A673 (cell line): ENCODE measurements around the gene DCC. TPM values are rescaled to one million over a fixed set of nuclear protein-coding genes. Genes with fewer than 3 reads are reported as not detected.
A peak's percentile ranks its signal among the peaks of the same experiment; 100 is the strongest.

Experiments
- BruUV-seq: library from RNA; stranded (reverse); fragments of 400-500 nt; replicated peaks from 2 replicates; lab custom pipeline; 2021; lab: Mats Ljungman, UMichigan
- CTCF ChIA-PET: fragments of 300-600 bp; sonication (Branson Sonifier 250); formaldehyde crosslinking; loops from one replicate; lab custom pipeline; 2022; ENCODE audit warnings: antibody characterized with exemption; lab: Charles Lee
- POLR2A ChIA-PET: fragments of 300-600 bp; sonication (Branson Sonifier 250); formaldehyde crosslinking; loops from one replicate; lab custom pipeline; 2022; ENCODE audit warnings: antibody characterized with exemption; ENCODE audit not compliant: low non-redundant PET; lab: Charles Lee
- DNase-seq: peaks from one replicate; pipeline ENCODE4 v3.0.0-alpha.2; 2015; ENCODE audit warnings: low spot score
- H3K27ac ChIP-seq: fragments of 200-600 bp; sonication (generic); 2 replicates; pipeline ENCODE4 v1.5.1; 2016; ENCODE audit warnings: mixed run types, low read depth, mild to moderate bottlenecking, mixed read lengths, antibody characterized with exemption, low read length; ENCODE audit not compliant: poor library complexity, severe bottlenecking
- H3K27me3 ChIP-seq: fragments of 200-600 bp; sonication (generic); replicated peaks from 2 replicates; pipeline ENCODE4 v1.6.1; 2017; ENCODE audit warnings: mixed run types, low read depth, mild to moderate bottlenecking, mixed read lengths, antibody characterized with exemption, low read length; ENCODE audit not compliant: insufficient read depth, poor library complexity
- H3K36me3 ChIP-seq: fragments of 200-600 bp; sonication (generic); 2 replicates; pipeline ENCODE4 v1.6.1; 2016; ENCODE audit warnings: mixed run types, mild to moderate bottlenecking, mixed read lengths, antibody characterized with exemption, low read length; ENCODE audit not compliant: insufficient read depth, poor library complexity, severe bottlenecking
- H3K4me1 ChIP-seq: fragments of 200-600 bp; sonication (generic); 2 replicates; pipeline ENCODE4 v1.6.1; 2017; ENCODE audit warnings: mixed run types, mild to moderate bottlenecking, mixed read lengths, antibody characterized with exemption, low read length; ENCODE audit not compliant: insufficient read depth, poor library complexity, severe bottlenecking
- H3K4me3 ChIP-seq: fragments of 200-600 bp; sonication (generic); 2 replicates; pipeline ENCODE4 v1.5.1; 2016; ENCODE audit warnings: low read depth, mixed run types, mild to moderate bottlenecking, mixed read lengths, low read length; ENCODE audit not compliant: poor library complexity, severe bottlenecking
- H3K9me3 ChIP-seq: fragments of 200-600 bp; sonication (generic); 2 replicates; pipeline ENCODE4 v1.6.1; 2016; ENCODE audit warnings: mixed run types, low read depth, mild to moderate bottlenecking, mixed read lengths, antibody characterized with exemption, low read length; ENCODE audit not compliant: poor library complexity, severe bottlenecking
- EZH2 ChIP-seq: fragments of 200-600 bp; sonication (generic); IDR thresholded peaks from 2 replicates; pipeline ENCODE4 v1.6.1; 2017; ENCODE audit warnings: borderline replicate concordance, low read depth, mild to moderate bottlenecking, mixed read lengths, antibody characterized with exemption, low read length; ENCODE audit not compliant: poor library complexity, severe bottlenecking
- intact Hi-C: fragments of 100-400 bp; cut with micrococcal nuclease; formaldehyde crosslinking; loops from one replicate; pipeline ENCODE4 v1.10.0; 2022; ENCODE audit not compliant: unreplicated experiment
- total RNA-seq: library from RNA; stranded (reverse); gene quantifications from 2 replicates; pipeline ENCODE4 v1.2.3, GENCODE V29; 2021
- TF ChIP-seq, protein P1 (sequence below): fragments of 300-800, 200-600 bp; sonication (generic); conservative IDR thresholded peaks from 2 replicates; pipeline ENCODE4 v1.5.1; 2017; ENCODE audit warnings: low read depth, mild to moderate bottlenecking, antibody characterized with exemption, low read length, moderate library complexity, mixed read lengths

DCC gene
- total RNA-seq, 1 experiment from 2014 or later = 93.0 TPM

GRCh38 chr18:52367953-52368742, 28.2 kb downstream of the DCC start:
- TF ChIP-seq EZH2 = no peak
- TF ChIP-seq, protein P1, sequence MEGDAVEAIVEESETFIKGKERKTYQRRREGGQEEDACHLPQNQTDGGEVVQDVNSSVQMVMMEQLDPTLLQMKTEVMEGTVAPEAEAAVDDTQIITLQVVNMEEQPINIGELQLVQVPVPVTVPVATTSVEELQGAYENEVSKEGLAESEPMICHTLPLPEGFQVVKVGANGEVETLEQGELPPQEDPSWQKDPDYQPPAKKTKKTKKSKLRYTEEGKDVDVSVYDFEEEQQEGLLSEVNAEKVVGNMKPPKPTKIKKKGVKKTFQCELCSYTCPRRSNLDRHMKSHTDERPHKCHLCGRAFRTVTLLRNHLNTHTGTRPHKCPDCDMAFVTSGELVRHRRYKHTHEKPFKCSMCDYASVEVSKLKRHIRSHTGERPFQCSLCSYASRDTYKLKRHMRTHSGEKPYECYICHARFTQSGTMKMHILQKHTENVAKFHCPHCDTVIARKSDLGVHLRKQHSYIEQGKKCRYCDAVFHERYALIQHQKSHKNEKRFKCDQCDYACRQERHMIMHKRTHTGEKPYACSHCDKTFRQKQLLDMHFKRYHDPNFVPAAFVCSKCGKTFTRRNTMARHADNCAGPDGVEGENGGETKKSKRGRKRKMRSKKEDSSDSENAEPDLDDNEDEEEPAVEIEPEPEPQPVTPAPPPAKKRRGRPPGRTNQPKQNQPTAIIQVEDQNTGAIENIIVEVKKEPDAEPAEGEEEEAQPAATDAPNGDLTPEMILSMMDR = no peak
- no peak overlapping the region for H3K4me3 ChIP-seq
- H3K27ac ChIP-seq = peak overlapping the region; percentile 38
- H3K27me3 ChIP-seq = no peaks in the 10 kb centered on the region
- peaks cover 5% of the 10 kb centered on the region for H3K36me3 ChIP-seq
- H3K9me3 ChIP-seq = no peaks in the 10 kb centered on the region
- peaks cover 37% of the 10 kb centered on the region for H3K4me1 ChIP-seq
- intact Hi-C loops = no loop called here
- DNase-seq = peak; percentile 37
- ChIA-PET CTCF (no interaction called here), POLR2A (no interaction called here)
- no TSS peak for BruUV-seq

- ChIA-PET CTCF (no interaction called here), POLR2A (no interaction called here)
- Histone ChIP-seq H3K27me3 (no peaks in the 10 kb centered on the region), H3K36me3 (peaks cover 5% of the 10 kb centered on the region), H3K4me1 (peaks cover 55% of the 10 kb centered on the region), H3K27ac (no peak overlapping the region), H3K4me3 (no peak overlapping the region), H3K9me3 (no peaks in the 10 kb centered on the region)
- TF ChIP-seq, protein P1 = no peak
- TF ChIP-seq EZH2 = no peak
- no TSS peak for BruUV-seq
- intact Hi-C loops = no loop called here
- no peak for DNase-seq
Observed at GRCh38 chr18:52370841-52371240, 30.8 kb downstream of the DCC start.

GRCh38 chr18:52376104-52376503, 36.1 kb downstream of the DCC start:
- TF ChIP-seq, protein P1 = no peak
- no peak for TF ChIP-seq EZH2
- H3K36me3 ChIP-seq = peaks cover 5% of the 10 kb centered on the region
- no peaks in the 10 kb centered on the region for H3K27me3 ChIP-seq
- ChIA-PET CTCF (no interaction called here), POLR2A (no interaction called here)
- intact Hi-C loops = no loop called here
- no peaks in the 10 kb centered on the region for H3K9me3 ChIP-seq
- H3K4me3 ChIP-seq = no peak overlapping the region
- peaks cover 36% of the 10 kb centered on the region for H3K4me1 ChIP-seq
- BruUV-seq = no TSS peak
- DNase-seq = peak; percentile 26
- peak overlapping the region; percentile 54 for H3K27ac ChIP-seq
